ENCODE results near the gene NEK2. TPM values are rescaled to one million over a fixed set of nuclear protein-coding genes. Genes with fewer than 3 reads are reported as not detected.

Gene NEK2
- total and polyA plus RNA-seq, 2 of the 13 experiments (the other 11 are each of a cell fraction or from before 2014, with no cell fraction given), result 10.9 to 40.8 TPM

DNA sequence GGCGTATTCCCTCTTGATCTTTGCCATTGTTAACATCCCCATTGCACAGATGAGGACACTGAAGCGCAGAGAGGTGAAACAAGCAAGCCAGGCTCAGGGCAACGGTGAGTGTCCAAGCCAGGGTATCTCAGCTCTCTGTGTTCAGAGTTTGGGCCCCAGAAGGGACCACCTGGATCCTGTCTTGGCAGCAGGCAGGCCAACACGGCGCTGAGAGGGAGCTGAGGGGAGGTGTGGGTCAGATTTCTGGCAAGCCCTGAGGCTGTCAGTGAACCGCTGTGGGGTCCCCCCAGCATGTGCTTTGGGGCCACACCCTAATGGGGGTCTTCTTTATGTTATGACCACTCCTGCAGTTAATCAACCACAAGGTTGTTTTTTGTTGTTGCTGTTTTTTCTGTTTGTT, 23.1 kb downstream of the NEK2 start:
- ATAC-seq (no peak), DNase-seq (ENCODE audit: low spot score) (no peak), FAIRE-seq (no peak)
- Histone ChIP-seq H3K4me3 (replicated peaks in 1 of 3; ENCODE audit: insufficient read depth in 1 of 3, low read depth in 2 of 3, low read length in 3 of 3) (no peak overlapping the region), H3K4me2 (ENCODE audit: low read depth, low read length) (no peak overlapping the region), H2AFZ (ENCODE audit: low read length) (no peak overlapping the region), H3K36me3 (replicated peaks in 1 of 2; ENCODE audit: control insufficient read depth in 1 of 2, insufficient read depth in 2 of 2, low read length in 2 of 2) (no peaks in the 10 kb centered on the region), H3K4me1 (ENCODE audit: insufficient read depth, low read length) (peaks cover 66% of the 10 kb centered on the region), H3K27me3 (ENCODE audit: control insufficient read depth in 1 of 2, insufficient read depth in 2 of 2, low read length in 2 of 2) (no peaks in the 10 kb centered on the region; a peak in 1 of 5 replicates), H3K27ac (ENCODE audit: extremely low read length, insufficient read depth, low read length) (no peak overlapping the region), H3K9ac (ENCODE audit: insufficient read depth, low read depth, low read length) (no peak overlapping the region), H3K79me2 (ENCODE audit: insufficient read depth, low read length) (no peaks in the 10 kb centered on the region), H3K9me3 (ENCODE audit: low read length) (no peaks in the 10 kb centered on the region), H4K20me1 (ENCODE audit: insufficient read depth, low read length) (no peaks in the 10 kb centered on the region)
- intact Hi-C loops (cut with micrococcal nuclease; ENCODE audit: unreplicated experiment) (loop anchor here (5.0 kb wide), 1 partner anchor 330 kb away; no protein-coding TSS in a partner anchor), in situ Hi-C loops (cut with HindIII; ENCODE audit: extremely low pct_ligation_motif_present, low pct_unique_long_range_greater_than_20kb) (loop anchor here (5.0 to 10.0 kb wide), 3 partner anchors 75 to 328 kb away; partner anchors contain the start of genes SLC30A1 and TRAF5)
- CTCF ChIA-PET (ENCODE audit: low intra/inter-chr PET ratio, low total read pairs), result no interaction called here
- WGBS (ENCODE audit: low lambda C conversion rate), result 90% methylated on average over 5 of the region's 6 CpGs
- BruUV-seq (replicated peaks), result no TSS peak
- TF ChIP-seq CREM (IDR thresholded peaks at IDR 0.05), result no peak
- no peak for TF ChIP-seq CREM (CRISPR knock-in tag; IDR thresholded peaks at IDR 0.05)
- no peak for TF ChIP-seq TBX2 (CRISPR knock-in tag; IDR thresholded peaks at IDR 0.05; ENCODE audit: borderline replicate concordance)
- no peak for TF ChIP-seq MED8 (CRISPR knock-in tag; IDR thresholded peaks at IDR 0.05; ENCODE audit: insufficient replicate concordance)
- TF ChIP-seq ZNF776 (CRISPR knock-in tag; IDR thresholded peaks at IDR 0.05), result no peak
- TF ChIP-seq ZNF253 (CRISPR knock-in tag; IDR thresholded peaks at IDR 0.05; ENCODE audit: borderline replicate concordance), result no peak
- TF ChIP-seq HDAC6 (IDR thresholded peaks at IDR 0.05; ENCODE audit: low read depth, low read length), result no peak
- no peak for TF ChIP-seq NFKB2 (CRISPR knock-in tag; IDR thresholded peaks at IDR 0.05; ENCODE audit: borderline replicate concordance)
- TF ChIP-seq KMT2A (CRISPR knock-in tag; IDR thresholded peaks at IDR 0.05), result no peak
- no peak for TF ChIP-seq ZNF180 (CRISPR knock-in tag; IDR thresholded peaks at IDR 0.05; ENCODE audit: borderline replicate concordance, low read depth)
- TF ChIP-seq ATF7-NPFF (CRISPR knock-in tag; IDR thresholded peaks at IDR 0.05; ENCODE audit: low read depth), result no peak
- TF ChIP-seq, protein P1, sequence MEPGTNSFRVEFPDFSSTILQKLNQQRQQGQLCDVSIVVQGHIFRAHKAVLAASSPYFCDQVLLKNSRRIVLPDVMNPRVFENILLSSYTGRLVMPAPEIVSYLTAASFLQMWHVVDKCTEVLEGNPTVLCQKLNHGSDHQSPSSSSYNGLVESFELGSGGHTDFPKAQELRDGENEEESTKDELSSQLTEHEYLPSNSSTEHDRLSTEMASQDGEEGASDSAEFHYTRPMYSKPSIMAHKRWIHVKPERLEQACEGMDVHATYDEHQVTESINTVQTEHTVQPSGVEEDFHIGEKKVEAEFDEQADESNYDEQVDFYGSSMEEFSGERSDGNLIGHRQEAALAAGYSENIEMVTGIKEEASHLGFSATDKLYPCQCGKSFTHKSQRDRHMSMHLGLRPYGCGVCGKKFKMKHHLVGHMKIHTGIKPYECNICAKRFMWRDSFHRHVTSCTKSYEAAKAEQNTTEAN (CRISPR knock-in tag; conservative IDR thresholded peaks at IDR 0.05), result no peak
- POLR2A ChIA-PET, result interaction anchor here (1.3 to 3.4 kb wide), 2 partner anchors 9 to 33 kb away, joined by 5 to 17 read pairs; no protein-coding TSS in a partner anchor

All from HepG2 (cell line).